GM18870 (cell line): ENCODE results near the gene TAPBPL.
"Not testable (repeated sequence)": the region's sequence is repeated elsewhere in the genome, so short reads cannot be mapped to it uniquely, and the experiment has no call there.

Source experiments
- ATAC-seq: cut with Tn5 transposase; IDR thresholded peaks from one replicate; pipeline ENCODE4 v1.9.1; 2021; ENCODE audit warnings: moderate library complexity; ENCODE audit not compliant: unreplicated experiment

Gene TAPBPL

GRCh38 chr12:6489449-6489848 is 37.6 kb downstream of the TAPBPL start:
- ATAC-seq: no peak

GRCh38 chr12:6490673-6491072 is 38.8 kb downstream of the TAPBPL start:
- ATAC-seq: not testable (repeated sequence)

DNA sequence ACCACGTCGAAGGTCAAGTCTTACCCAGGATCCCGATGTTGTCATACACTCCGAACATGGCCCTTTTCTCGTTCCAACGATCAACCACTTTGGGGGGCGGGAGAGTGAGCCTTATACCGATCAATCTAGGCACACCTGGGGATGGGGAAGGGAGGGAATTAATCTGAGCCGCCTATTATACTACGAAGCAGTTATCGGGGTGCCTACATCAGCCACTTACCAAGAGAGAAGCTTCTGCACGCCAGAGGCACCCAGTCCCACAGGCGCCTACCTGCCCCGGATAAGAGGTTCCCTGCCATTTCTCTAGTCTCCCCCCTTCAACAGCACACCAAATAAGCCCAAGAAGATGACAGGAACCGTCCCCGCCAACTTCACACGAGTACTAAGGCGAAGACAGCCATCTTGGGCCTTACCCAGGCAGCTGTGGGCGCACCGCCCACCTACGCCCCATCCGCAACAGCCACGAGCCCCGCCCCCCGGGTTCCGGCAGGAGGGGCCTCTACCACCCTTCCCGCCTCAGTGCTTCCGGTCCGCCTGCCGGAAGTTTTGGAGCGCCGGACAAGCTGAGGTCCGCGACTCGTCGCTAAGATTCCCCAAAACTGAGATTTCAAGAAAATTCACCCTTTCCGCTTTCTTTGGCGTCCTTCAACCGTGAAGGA is 41.1 kb downstream of the TAPBPL start, which contains the start of gene MRPL51:
TSS of gene MRPL51 (minus strand) at position 425 of the 659 bp plus-strand sequence. CDS start at position 299, 126 bp downstream.
- ATAC-seq: peak; percentile 48

DNA sequence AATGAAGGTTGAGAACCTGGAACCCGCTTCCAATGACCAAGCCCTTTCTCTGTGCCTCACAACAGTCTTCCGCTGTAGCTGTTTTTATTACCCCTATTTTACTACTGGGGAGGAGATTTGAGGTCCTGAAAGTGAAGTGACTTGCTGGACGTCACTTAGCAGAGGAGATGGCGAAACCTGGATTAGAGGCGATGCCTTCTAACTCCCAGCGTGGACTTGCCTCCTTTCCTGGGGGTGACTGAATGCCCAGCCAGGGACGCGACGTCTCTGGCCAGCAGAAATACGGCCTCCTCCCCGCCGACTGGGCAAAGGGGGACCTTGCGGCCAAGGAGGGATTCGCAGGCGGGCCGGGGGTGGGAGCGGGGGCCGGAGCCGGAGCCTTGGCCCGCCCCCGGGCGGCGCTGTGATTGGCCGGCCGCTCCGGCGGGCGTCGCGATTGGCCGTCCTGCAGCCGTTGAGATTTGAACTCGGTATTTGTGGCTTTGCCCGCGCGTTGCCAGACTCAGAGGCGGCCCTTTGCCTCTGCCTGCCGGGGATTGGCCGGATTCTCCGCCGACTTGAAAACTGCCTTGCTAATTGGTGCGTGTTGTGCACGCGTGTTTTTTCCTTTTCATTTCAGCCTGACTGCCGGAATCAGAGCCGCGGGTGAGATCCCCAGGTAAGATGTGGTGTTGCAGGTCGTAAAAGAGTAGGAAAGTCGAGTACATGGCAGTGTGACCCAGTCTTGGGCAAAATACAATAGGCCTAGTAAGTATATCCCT is 41.8 kb downstream of the TAPBPL start, which contains the start of gene NCAPD2:
TSS of gene NCAPD2 (plus strand) at position 606 of the 761 bp plus-strand sequence. CDS start 997 bp downstream, outside the sequence.
- peak; percentile 85 for ATAC-seq

DNA sequence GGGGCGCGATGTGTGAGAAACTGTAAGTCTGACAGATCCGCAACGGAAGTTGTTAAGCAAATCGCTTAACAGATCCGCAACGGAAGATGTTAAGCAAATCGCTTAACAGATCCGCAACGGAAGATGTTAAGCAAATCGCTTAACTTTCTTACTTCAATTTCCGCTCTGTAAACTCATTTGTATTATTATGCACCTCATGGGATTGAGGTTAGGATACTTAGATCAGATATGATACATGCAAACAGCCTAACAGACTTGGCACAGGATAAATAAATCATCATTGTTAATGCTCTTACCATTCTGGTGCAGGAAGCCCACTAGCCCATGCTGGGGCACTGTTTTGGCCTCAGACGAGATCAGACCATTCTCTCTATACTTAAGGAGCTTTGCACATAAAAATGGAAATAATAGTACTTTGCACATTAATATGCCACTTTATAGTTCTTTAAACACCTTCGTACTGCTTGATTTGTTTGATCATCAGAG is 42.5 kb downstream of the TAPBPL start:
- no peak for ATAC-seq

- ATAC-seq: no peak
Observed at GRCh38 chr12:6494968-6495367, 43.1 kb downstream of the TAPBPL start.

DNA sequence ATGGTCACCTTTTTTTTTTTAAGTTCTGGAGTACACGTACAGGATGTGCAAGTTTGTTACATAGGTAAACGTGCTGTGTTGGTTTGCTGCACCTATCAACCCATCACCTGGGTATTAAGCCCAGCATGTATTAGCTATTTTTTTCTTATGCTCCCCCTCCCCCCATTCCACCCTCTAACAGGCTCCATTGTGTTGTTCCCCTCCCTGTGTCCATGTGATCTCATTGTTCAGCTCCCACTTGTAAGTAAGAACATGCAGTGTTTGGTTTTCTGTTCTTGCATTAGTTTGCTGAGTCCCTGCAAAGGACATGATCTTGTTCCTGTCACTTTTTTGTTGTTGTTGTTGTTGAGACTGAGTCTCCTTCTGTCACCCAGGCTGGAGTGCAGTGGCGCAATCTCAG is 45.4 kb downstream of the TAPBPL start:
- ATAC-seq: not testable (repeated sequence)

DNA sequence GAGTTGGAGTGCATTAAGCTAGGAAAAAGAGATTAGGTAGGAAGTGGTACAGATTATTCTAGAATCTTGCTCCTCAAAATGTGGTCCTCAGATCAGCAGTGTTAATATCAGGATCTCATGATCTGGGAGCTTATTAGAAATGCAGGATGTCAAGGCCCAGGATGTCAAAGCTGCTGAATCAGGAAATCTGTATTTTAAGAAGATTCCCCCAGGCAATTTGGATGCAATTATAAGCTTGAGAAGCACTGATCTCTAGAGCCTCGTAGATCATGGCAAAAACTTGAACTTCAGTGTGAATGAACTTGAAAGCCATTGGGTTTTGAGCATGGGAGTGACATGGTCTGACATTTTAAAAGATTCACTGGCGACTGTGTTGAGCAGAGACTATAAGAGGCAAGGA is 48.6 kb downstream of the TAPBPL start:
- ATAC-seq: no peak

- ATAC-seq: no peak
Observed at GRCh38 chr12:6507102-6507998, 55.5 kb downstream of the TAPBPL start.

DNA sequence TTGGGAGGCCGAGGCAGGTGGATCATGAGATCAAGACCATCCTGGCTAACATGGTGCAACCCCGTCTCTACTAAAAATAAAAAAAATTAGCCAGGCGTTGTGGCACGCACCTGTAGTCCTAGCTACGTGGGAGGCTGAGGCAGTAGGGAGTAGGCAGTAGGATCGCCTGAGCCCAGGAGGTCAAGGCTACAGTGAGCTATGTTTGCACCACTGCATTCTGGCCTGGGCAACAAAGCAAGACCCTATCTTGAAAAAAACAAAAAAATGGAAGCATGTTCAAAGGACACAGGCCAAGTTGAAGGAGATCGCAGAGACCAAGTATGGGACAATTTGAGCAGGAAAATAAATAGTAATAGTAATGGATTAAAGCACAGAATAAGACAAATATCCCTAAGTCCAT is 56.2 kb downstream of the TAPBPL start:
- no peak for ATAC-seq
